ENCODE measurements around the gene ITPKC.

DNA sequence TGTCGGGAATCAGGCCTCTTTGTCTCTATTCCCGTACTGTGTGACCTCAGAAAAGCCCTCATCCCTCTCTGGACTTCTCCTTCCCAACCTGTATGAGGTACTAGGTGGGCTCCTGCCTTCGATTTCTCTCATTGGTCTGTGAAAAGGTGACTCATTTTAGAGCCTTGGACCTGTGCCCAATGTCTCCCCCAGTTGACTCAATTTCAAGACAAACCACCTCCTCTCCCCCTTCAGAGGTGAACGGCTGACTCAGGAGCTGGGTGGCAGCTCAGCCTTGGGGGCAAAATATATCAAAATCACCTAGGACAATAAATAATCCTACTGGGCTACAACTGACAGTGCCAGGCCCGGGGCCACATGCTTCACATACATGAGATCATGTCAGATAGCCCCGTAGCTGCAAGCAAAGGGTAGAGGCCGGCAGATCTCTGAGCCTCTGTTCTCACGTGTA, 856 bp upstream of the ITPKC start:
- no peak for TF ChIP-seq POLR2AphosphoS5 (IDR thresholded peaks at IDR 0.05; ENCODE audit: low read depth, low read length)
- no peak; the same call in 1 of the 2 replicates for TF ChIP-seq POLR2A (IDR thresholded peaks at IDR 0.05; ENCODE audit: low read depth, low read length)

Data from GM12892 (cell line).